Fibroblast of skin of left biceps (primary cell): ENCODE results near the gene NSMCE1.

Experiments used
- DNase-seq, 2 experiments: peaks; one replicate each; pipeline ENCODE4 v3.0.0-alpha.2; 2013; ENCODE audit warnings: low read depth in 2 of 2

Gene NSMCE1

GRCh38 chr16:27231692-27232060, 36.9 kb downstream of the NSMCE1 start:
- no peak for DNase-seq

GRCh38 chr16:27230562-27231001, 38.0 kb downstream of the NSMCE1 start:
- DNase-seq, result no peak

GRCh38 chr16:27229891-27230470, 38.6 kb downstream of the NSMCE1 start:
- DNase-seq, result no peak

- no peak for DNase-seq
These were observed 39.7 kb downstream of the NSMCE1 start for GRCh38 chr16:27228621-27229501.

GRCh38 chr16:27228045-27228444, 40.5 kb downstream of the NSMCE1 start:
- no peak for DNase-seq

- DNase-seq, result no peak
These were observed 41.4 kb downstream of the NSMCE1 start for GRCh38 chr16:27226976-27227705.

GRCh38 chr16:27226476-27226875, 42.1 kb downstream of the NSMCE1 start:
- DNase-seq, result no peak

- DNase-seq, result no peak
These were observed 42.8 kb downstream of the NSMCE1 start for GRCh38 chr16:27225536-27226360.

- no peak for DNase-seq
These were observed 43.8 kb downstream of the NSMCE1 start for GRCh38 chr16:27224741-27225300.

GRCh38 chr16:27224271-27224737, 44.3 kb downstream of the NSMCE1 start:
- DNase-seq, result no peak

- DNase-seq, result no peak
These were observed 44.9 kb downstream of the NSMCE1 start for GRCh38 chr16:27223701-27224100.

GRCh38 chr16:27223226-27223610, 45.4 kb downstream of the NSMCE1 start:
- no peak for DNase-seq

GRCh38 chr16:27222249-27223225, 46.0 kb downstream of the NSMCE1 start:
- no peak for DNase-seq

GRCh38 chr16:27221576-27222248, 46.9 kb downstream of the NSMCE1 start:
- no peak for DNase-seq

- no peak for DNase-seq
These were observed 47.6 kb downstream of the NSMCE1 start for GRCh38 chr16:27220991-27221390.

GRCh38 chr16:27220527-27220926, 48.0 kb downstream of the NSMCE1 start:
- no peak for DNase-seq

GRCh38 chr16:27220120-27220519, 48.5 kb downstream of the NSMCE1 start:
- no peak for DNase-seq

- DNase-seq, result no peak
These were observed 49.4 kb downstream of the NSMCE1 start for GRCh38 chr16:27219161-27219560.

GRCh38 chr16:27218756-27219155, 49.8 kb downstream of the NSMCE1 start:
- DNase-seq, result no peak
